HG03575 (cell line): ENCODE measurements around the gene FN3KRP.
"Not testable (repeated sequence)": the region's sequence is repeated elsewhere in the genome, so short reads cannot be mapped to it uniquely, and the experiment has no call there.

Source experiments
- ATAC-seq: cut with Tn5 transposase; IDR thresholded peaks from one replicate; pipeline ENCODE4 v1.9.1; 2021; ENCODE audit not compliant: unreplicated experiment, insufficient number of reproducible peaks, low FRiP score; ENCODE audit errors: extremely low read depth

Gene FN3KRP

DNA sequence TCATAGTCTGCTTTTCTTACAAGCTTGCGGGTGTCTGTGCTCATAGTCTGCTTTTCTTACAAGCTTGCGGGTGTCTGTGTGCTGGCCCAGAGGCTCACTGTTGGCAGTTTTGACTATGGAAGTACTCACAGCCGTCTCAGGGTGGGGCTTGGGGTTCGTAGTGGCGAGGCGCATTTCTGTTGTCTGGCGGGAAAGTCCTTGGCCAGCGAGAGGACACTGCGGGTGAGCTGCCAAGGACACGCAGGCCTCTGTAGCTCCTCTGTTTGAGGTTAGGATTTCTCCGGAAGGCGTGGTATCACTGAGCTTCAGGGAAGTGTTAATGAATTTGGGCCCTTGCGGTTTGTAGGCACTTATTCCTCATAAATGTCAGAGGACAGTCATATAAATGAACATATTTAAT lies 48.9 kb downstream of the FN3KRP start:
- ATAC-seq: no peak

DNA sequence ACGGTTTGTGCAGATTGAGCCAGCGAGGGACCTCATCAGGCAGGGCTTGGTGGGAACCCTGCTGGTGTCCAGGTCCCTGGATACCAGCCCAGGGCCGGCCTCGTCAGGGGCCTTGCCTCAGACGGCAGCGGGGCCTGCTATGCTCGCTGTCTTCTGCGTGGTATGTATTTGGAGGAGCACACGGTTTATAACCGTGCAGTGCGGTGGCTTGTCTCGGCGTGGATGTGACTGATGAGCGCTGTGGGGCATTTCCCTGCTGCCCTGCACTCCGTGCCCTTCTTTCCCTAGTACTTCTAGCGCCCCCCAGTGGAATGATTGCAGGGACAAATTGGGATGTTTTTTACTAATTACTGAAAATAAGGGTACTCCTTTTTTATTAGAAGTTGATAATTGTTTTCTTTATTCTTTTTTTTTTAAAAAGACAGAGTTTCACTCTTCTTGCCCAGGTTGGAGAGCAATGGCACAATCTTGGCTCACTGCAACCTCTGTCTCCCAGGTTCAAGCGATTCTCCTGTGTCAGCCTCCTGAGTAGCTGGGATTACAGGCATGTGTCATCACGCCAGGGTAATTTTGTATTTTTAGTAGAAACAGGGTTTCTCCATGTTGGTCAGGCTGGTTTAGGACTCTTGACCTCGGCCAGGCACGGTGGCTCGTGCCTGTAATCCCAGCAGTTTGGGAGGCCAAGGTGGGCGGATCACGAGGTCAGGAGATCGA lies 50.7 kb downstream of the FN3KRP start:
- ATAC-seq: no peak

DNA sequence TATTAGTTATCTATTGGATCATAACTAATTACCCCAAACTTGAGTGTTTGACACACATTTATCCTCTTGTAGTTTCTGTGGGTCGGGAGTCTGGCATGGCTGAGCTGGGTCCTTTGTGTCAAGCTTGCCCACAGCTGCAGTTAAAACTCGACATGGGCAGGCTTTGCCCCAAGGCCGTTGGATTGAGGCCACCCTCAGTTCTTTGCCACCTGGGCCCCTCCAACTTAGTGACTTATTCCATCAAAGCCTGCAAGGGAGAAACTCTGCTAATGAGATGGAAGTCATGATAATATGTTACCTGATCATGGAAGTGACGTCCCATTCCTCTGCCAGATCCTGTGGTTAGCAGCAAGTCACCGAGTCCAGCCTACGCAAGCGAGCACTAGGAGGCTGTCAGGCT lies 52.5 kb downstream of the FN3KRP start:
- ATAC-seq: no peak

DNA sequence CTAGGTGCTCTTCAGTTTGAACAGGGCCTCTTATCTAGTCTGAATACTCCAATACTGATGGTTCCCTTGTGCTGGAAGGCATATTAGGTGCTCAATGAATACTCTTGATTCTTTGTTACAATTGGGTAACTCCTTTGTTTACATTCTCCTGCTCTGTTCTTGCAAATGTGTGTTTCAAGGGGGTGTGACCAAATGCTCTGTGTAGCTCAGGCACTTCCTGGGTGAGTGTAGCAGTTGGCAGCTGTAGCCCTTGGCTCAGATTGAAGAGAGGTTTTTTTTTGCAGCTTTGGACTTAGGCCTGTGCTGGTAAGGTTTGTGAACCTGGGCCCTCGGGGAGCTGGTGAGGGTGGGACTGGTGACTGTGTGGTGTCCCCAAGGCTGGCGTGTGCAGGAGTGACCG lies 55.5 kb downstream of the FN3KRP start:
- no peak for ATAC-seq

DNA sequence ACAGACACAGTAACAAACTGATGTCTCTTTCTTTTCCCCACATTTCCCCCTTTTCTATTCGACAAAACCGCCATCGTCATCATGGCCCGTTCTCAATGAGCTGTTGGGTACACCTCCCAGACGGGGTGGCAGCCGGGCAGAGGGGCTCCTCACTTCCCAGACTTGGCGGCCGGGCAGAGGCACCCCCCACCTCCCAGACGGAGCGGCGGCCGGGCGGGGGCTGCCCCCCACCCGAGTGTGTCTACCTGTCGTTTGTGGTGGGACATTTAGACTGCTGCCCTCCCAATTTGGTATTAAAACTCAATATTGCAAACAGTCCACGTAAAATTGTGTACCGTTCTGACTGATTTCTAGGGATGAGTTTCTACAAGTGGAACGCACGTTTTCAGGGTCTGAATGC lies 58.0 kb downstream of the FN3KRP start:
- ATAC-seq: not testable (repeated sequence)

DNA sequence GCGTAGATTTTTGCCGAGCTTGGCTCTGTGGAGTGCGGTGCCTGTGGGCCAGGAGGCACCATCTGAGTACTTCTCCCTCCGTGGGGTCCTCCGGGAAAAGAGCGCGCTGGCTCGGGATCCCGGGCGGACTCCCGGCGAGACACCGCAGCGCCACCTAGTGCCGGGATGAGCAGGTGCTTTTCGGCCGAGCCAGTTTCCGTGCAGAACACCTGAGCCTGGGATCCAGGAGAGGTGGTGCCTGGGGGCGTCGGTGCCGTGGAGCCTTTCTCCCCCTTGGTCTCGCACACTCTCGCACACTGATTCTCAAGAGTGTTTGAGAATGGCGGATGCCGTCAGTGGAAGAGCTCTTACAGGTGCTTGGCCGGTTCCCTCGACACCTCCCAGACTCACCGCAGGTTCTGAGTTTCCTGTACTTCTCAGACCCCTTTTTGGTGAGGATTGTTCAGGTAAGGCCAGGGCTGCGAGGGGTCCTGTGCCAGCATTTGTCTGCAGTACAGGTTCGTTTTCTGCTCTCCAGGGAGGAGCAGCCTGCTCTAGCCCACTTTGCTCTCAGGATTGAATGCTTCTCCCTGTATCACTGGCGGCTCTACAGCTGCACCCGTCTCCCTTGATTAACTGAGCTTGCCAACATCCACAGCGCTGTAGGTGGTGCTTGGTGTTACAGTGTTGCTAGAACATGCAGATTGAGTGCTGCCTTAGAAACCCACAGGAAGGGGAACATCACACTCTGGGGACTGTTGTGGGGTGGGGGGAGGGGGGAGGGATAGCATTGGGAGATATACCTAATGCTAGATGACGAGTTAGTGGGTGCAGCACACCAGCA lies 58.7 kb downstream of the FN3KRP start:
- ATAC-seq: no peak

DNA sequence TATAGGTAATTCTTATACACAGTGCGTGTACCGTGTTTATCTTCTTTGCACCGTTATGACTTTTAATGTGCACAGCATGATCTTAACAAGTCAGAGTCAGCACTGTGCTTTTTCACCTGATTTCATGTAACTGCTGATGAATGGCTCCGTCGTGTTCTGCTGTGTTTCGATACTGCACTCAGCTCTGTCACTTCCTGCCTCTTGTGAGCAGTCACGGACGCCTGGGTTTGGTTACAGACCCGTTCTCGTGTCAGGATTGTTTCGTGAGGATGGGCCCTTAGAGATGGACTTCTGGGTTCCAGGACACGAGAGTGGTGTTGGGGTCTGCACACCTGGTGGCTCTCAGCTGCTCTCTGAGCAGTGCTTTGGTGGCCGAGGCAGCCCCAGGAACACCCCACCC lies 59.9 kb downstream of the FN3KRP start:
- no peak for ATAC-seq
